PC-3 (cell line): ENCODE results near the gene SETD1A.

ENCODE experiments used
- EZH2 ChIP-seq: fragments of 300-600 bp; sonication (generic); IDR thresholded peaks from one replicate; pipeline ENCODE4 v1.6.1; 2017; ENCODE audit warnings: antibody characterized with exemption, mild to moderate bottlenecking, low read length; ENCODE audit not compliant: unreplicated experiment
- EZH2phosphoT487 ChIP-seq: fragments of 300-600 bp; sonication (generic); IDR thresholded peaks from 2 replicates; pipeline ENCODE4 v1.6.1; 2018; ENCODE audit warnings: mild to moderate bottlenecking, antibody characterized with exemption, low read length, borderline replicate concordance
- TF ChIP-seq, protein P1 (sequence below): fragments of 300-600 bp; sonication (generic); conservative IDR thresholded peaks from 2 replicates; pipeline ENCODE4 v1.5.1; 2017; ENCODE audit warnings: antibody characterized with exemption, low read depth, mild to moderate bottlenecking, low read length

DNA sequence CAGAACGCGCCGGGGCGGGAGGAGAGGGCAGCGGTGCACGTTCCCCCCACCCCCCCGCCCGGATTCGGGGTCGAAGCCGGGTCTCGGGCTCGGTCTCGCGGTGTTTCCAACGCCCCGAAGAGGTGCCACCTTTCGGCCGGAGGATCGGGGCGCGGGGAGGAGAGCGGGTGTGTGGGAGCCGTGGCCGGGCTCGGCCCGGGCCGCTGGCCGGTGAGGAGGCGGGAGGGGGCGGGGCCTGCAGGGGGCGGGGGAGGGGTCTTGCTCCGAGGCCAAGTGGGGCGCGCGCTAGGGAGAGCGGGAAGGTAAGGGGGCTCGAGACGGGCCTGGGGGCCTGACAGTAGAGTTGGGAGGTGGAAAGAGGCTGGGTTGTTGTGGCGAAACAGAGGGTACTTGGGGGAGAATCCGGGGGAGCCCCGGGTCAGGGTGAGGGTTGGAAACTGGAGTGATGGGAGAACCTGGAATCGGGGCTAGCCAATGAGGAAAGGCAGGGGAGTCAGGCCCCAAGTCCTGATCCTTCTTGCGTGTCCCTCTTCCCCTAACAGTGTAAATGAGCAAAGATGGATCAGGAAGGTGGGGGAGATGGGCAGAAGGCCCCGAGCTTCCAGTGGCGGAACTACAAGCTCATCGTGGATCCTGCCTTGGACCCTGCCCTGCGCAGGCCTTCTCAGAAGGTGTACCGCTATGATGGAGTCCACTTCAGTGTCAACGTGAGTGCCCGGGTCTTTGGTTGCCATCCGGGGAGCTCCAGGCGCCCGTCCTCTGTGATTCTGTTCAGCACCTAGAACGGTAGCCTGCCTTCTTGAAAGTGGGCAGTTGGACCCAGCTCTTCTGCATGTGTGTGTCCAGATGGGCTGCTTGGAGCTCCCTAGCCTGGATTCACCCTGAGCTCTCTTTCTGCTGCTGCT, 873 bp downstream of the SETD1A start:
- TF ChIP-seq, protein P1, sequence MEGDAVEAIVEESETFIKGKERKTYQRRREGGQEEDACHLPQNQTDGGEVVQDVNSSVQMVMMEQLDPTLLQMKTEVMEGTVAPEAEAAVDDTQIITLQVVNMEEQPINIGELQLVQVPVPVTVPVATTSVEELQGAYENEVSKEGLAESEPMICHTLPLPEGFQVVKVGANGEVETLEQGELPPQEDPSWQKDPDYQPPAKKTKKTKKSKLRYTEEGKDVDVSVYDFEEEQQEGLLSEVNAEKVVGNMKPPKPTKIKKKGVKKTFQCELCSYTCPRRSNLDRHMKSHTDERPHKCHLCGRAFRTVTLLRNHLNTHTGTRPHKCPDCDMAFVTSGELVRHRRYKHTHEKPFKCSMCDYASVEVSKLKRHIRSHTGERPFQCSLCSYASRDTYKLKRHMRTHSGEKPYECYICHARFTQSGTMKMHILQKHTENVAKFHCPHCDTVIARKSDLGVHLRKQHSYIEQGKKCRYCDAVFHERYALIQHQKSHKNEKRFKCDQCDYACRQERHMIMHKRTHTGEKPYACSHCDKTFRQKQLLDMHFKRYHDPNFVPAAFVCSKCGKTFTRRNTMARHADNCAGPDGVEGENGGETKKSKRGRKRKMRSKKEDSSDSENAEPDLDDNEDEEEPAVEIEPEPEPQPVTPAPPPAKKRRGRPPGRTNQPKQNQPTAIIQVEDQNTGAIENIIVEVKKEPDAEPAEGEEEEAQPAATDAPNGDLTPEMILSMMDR, result no peak
- TF ChIP-seq EZH2, result no peak
- TF ChIP-seq EZH2phosphoT487, result no peak
